CD4-positive, alpha-beta T cell treated with Interleukin-6 at 100 ng/mL for 8 hours (primary cell): ENCODE data around the gene CST6.
"Not testable (repeated sequence)": the region's sequence is repeated elsewhere in the genome, so short reads cannot be mapped to it uniquely, and the experiment has no call there.

ENCODE experiments used
- DNase-seq: peaks from one replicate; pipeline ENCODE4 v3.0.0-alpha.2; 2020; ENCODE audit warnings: mixed read lengths, low spot score

CST6 gene

DNA sequence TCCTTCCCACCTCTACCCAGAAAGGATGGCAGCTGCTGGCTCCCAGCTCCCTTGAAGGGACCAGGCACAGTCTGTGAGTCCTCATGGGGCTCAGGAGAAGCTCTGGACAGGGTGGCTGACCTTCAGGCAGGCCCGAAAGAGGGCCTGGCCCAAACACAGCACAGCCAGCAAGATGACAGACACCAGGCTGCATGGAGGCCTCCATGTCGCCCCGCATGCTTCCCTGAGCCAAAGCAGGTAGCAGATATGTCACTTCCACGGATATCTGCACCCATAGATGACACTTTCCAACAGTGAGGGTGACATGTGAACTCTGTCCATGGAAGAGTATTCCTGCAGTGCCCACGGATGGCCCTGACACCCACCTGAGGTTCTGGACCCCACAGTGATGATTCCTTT is 28.2 kb upstream of the CST6 start:
- no peak for DNase-seq

- DNase-seq, result no peak
These were observed 24.5 kb upstream of the CST6 start for GRCh38 chr11:65987336-65987735.

DNA sequence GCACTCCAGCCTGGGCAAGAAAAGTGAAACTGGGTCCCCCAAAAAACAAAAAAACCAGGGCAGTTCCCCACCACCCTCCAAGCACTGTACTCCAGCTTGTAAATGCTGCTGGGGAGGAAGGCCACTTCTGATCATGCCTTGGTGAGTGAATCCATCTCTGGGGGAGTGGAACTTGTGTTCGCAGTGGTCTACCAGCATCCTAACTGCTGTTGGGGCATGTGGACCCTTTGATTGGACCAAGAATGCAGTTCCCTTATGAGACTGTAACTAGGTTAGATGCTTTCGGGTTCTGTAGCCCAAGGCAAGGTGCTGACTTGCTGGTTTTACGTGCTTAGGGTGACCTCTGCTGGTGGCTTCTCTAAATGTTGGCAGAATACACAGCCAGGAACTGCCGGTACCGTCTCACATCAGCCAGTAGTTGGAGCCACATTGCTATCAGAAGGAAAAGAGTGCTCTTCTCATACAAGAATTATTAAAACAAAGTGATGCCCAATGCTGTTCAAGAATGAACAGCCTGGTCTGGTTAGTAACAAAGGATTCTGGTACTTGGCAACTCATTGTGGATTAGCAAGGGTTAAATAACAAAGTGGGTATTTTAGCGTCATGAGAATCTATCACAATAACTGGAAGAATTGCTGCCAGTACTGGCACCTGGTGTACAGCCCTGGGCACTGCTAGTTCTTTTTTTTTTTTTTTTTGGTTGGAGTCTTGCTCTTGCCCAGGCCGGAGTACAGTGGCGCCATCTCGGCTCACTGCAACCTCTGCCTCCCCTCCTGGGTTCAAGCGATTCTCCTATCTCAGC is 22.8 kb upstream of the CST6 start:
- DNase-seq, result peak; percentile 94

DNA sequence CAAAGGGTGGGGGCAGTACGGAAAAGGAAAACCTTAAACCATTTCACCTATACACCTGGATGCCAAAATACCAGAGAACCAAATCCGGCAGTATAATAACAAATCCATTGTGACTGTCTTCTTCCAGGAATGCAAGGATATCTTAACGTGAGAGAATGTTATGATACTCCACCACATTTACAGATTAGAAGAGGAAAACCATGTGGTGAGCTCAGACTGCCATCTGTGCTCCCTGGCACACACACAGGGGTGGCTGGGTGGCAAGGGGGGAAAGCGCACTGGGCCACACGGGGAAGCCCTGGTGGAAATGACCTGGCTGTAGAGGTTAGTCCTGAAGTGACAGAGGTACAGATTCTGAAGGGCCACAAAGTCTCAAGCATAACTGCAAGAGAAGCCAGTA is 19.8 kb upstream of the CST6 start:
- no peak for DNase-seq

GRCh38 chr11:65997286-65997685 is 14.5 kb upstream of the CST6 start:
- DNase-seq, result no peak

- peak; percentile 92 for DNase-seq
These were observed 9.7 kb upstream of the CST6 start, which contains the start of the genes BANF1 and EIF1AD for GRCh38 chr11:66001942-66002647. BANF1 (plus strand) TSS chr11:66002503; CDS start chr11:66003251, 748 bp downstream. EIF1AD (minus strand) TSS chr11:66002157; CDS start chr11:66000389, 1,768 bp downstream.

GRCh38 chr11:66002648-66003225 is 9.1 kb upstream of the CST6 start:
- DNase-seq, result no peak

GRCh38 chr11:66003291-66003690 is 8.5 kb upstream of the CST6 start:
- no peak for DNase-seq

GRCh38 chr11:66004186-66004585 is 7.6 kb upstream of the CST6 start:
- no peak for DNase-seq

- DNase-seq, result no peak
These were observed 5.5 kb upstream of the CST6 start for GRCh38 chr11:66006134-66006890.

DNA sequence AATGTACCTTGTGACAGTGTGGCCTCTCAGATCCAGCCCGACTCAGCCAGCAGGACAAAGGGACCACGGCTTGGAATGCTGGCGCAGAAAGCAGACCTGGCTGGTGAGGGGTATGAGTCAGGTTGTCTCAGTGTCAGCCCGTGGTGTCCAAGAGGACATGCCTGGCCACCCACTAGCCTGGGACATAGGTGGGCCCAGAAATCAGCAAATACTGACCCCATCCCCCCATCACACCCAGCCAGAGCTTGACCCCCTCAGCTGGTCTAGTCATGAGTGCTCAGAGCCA is 5.0 kb upstream of the CST6 start:
- DNase-seq, result no peak

GRCh38 chr11:66007201-66007634 is 4.6 kb upstream of the CST6 start:
- no peak for DNase-seq

DNA sequence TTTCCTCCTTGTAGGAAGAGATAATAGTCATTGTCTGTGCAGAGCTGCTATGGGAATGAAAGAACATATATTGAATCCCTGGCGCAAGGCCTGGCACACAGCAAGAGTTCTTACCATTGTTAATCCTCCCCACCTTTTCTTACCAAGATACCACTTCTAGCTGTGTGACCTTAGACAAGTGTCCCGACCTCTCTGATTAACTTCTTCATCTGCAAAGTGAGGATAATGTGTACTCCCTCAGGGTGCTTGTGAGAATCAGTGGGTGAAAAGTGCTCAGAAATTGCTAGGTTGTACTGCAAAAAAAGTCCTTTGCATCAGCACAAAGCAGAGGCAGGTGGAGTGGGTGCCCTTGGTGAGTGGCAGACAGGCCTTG is 3.7 kb upstream of the CST6 start:
- no peak for DNase-seq

DNA sequence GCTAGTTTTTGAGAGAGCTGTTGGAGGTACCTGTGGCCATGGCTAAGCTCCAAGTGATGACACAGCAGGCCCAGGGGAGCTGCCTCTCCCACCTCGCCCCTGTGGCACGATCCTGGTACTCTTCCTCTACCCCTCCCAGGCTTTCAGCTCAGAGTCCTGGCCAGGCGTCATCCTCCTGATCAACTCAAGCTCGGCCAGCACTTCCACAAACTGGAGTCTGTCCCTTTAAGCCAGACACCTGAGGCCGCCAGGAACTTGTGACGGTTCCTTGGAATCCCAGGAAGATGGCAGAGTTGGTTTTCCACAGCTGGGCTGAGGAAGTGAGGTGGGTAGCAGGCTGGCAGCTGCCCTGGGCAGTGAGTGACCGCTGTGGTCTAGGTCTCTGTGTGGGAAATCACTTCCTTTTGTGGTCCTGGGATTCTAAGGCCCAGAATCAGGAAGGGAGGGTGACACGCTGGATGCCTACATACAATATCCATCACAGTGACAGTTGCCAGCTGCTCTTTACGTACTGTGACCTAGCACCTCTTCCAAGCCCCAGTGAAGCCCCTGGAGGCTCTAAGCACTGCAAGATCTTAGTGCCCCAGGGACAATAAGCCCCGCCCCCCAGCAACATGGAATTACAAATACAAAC is 3.2 kb upstream of the CST6 start:
- DNase-seq, result no peak

GRCh38 chr11:66010036-66010435 is 1.8 kb upstream of the CST6 start:
- not testable (repeated sequence) for DNase-seq

DNA sequence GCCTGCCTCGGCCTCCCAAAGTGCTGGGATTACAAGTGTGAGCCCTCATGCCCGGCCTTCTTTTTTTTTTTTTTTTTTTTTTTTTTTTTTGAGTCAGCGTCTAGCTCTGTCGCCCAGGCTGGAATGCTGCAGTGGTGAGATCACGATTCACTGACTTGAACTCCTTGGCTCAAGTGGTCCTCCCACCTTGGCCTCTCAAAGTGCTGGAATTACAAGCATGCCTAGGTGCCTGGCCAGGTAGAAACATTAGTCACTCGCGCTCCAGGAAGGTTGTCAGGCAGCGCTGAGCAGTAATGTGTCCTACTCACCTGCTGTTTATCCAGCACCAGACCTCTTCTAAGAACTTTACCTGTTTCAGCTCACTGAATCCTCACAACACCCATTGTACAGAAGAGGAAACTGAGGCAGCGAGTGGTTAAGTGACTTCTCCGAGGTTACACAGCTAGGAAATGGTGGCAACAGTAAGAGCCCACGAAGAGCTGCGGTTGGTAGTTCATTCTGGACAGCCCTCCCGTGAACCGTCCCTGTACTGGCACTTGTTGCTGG is 496 bp upstream of the CST6 start:
- DNase-seq, result no peak

- no peak for DNase-seq
These were observed 650 bp downstream of the CST6 start for GRCh38 chr11:66012371-66012945.

DNA sequence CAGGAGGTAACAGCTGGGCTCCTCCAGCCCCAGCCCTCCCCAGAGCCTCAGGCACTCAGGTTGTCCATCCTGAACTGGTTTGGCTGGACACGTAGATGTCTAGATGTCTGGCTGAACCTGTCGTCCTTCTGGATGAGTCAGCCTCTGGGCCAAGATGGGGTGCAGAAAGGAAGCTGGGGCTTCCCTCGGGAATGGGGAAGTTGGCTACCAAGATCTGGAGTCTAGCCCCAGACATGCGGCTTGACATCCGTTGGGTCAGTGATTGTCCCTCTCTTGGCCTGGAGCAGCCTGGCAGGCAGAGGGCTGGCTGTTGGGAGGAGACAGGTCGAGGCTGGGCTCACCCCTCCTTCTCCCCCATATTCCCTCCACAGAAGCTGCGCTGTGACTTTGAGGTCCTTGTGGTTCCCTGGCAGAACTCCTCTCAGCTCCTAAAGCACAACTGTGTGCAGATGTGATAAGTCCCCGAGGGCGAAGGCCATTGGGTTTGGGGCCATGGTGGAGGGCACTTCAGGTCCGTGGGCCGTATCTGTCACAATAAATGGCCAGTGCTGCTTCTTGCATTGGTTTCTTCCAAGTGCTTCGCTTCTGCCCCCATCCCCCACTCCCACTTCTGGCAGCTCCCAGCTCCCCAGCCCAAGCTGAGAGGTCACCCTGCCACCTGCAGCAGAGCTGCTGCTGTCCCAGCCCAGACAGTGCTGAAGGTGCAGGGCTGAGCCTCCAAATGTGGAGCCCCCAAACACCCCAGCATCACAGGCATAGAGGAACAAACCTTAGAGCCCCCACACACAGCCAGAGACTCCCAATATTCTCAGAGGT is 1.3 kb downstream of the CST6 start:
- DNase-seq, result no peak

DNA sequence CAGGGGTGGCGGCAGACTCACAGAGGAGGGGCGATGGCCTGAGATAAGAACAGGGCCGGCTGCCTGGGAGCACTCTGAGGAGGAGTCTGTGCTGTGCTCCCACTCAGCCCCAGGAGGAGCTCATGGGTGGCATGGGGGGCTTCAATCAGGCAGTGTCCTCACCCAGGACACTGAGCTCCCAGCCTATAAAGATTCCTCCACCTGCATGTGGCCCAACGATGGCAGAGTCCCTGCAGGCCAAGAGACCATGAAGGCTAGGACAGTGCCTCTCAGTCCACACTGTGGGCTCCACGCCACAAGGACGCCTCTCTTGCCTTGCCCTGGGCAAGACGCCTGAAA is 1.9 kb downstream of the CST6 start:
- DNase-seq, result no peak

DNA sequence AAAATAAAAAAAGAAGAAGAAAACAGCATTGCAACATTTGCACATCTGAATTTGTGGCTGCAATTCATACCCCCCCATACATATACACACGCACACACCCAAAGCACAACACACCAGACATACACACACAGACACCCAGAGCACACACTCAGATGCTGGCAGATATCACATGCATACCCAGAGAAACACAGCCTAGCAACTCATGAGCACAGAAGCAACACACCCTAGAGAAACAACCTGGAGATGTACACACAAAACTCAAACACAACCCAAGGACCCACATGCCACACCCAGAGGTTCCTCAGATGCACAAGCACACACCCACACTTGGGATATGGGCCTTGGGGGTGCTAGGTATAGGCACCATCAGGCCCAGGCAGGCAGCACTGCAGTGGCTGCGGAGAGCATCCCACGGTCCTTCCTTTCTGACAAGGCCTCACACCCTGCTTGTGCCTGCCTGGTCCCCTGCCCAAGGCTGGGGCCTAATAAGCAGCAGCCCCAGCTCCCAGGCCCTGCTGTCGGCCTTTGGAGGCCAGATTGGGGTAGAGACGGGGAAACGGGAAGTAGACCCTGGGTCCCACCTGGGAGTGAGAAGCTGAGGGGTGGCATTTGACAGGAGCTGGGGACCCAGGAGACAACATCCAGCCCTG is 3.1 kb downstream of the CST6 start:
- DNase-seq, result no peak
